HG02870 (cell line): ENCODE results near the gene GTPBP4.
"Not testable (repeated sequence)": the region's sequence is repeated elsewhere in the genome, so short reads cannot be mapped to it uniquely, and the experiment has no call there.

Source experiments
- ATAC-seq: cut with Tn5 transposase; IDR thresholded peaks from one replicate; pipeline ENCODE4 v1.9.1; 2021; ENCODE audit warnings: mild to moderate bottlenecking, moderate library complexity; ENCODE audit not compliant: unreplicated experiment

Gene GTPBP4

GRCh38 chr10:1022413-1022812, 34.2 kb downstream of the GTPBP4 start:
- no peak for ATAC-seq

GRCh38 chr10:1024103-1024502, 35.9 kb downstream of the GTPBP4 start:
- no peak for ATAC-seq

- ATAC-seq = no peak
Measured at GRCh38 chr10:1025683-1026082, 37.4 kb downstream of the GTPBP4 start, which contains the start of gene IDI2. Gene IDI2, minus strand, starts transcription at chr10:1025859. Its CDS starts 1,136 bp downstream, at chr10:1024723.

GRCh38 chr10:1026578-1026977, 38.3 kb downstream of the GTPBP4 start:
- ATAC-seq = no peak

GRCh38 chr10:1029838-1030237, 41.6 kb downstream of the GTPBP4 start:
- ATAC-seq = no peak

GRCh38 chr10:1033601-1034000, 45.4 kb downstream of the GTPBP4 start:
- ATAC-seq = no peak

GRCh38 chr10:1034758-1035157, 46.5 kb downstream of the GTPBP4 start:
- no peak for ATAC-seq

- no peak for ATAC-seq
Measured at GRCh38 chr10:1035201-1035600, 47.0 kb downstream of the GTPBP4 start.

- ATAC-seq = peak; percentile 86
Measured at GRCh38 chr10:1036341-1036791, 48.1 kb downstream of the GTPBP4 start.

GRCh38 chr10:1037098-1037497, 48.9 kb downstream of the GTPBP4 start:
- ATAC-seq = no peak

- not testable (repeated sequence) for ATAC-seq
Measured at GRCh38 chr10:1038769-1039168, 50.5 kb downstream of the GTPBP4 start.

GRCh38 chr10:1040133-1040532, 51.9 kb downstream of the GTPBP4 start:
- no peak for ATAC-seq

GRCh38 chr10:1041514-1041913, 53.3 kb downstream of the GTPBP4 start:
- ATAC-seq = no peak

- ATAC-seq = peak; percentile 63
Measured at GRCh38 chr10:1043532-1043995, 55.3 kb downstream of the GTPBP4 start.

GRCh38 chr10:1044146-1044545, 55.9 kb downstream of the GTPBP4 start:
- no peak for ATAC-seq

- no peak for ATAC-seq
Measured at GRCh38 chr10:1044964-1045363, 56.7 kb downstream of the GTPBP4 start.

- no peak for ATAC-seq
Measured at GRCh38 chr10:1045415-1045814, 57.2 kb downstream of the GTPBP4 start.

GRCh38 chr10:1047937-1048336, 59.7 kb downstream of the GTPBP4 start:
- no peak for ATAC-seq

- ATAC-seq = peak; percentile 9
Measured at GRCh38 chr10:1048349-1048731, 60.1 kb downstream of the GTPBP4 start.

GRCh38 chr10:1048732-1049424, 60.6 kb downstream of the GTPBP4 start, which contains the start of gene IDI1:
Gene IDI1, minus strand, starts transcription at chr10:1049119. Its CDS starts 116 bp downstream, at chr10:1049003.
- peak; percentile 78 for ATAC-seq

GRCh38 chr10:1049425-1049958, 61.3 kb downstream of the GTPBP4 start:
- no peak for ATAC-seq

GRCh38 chr10:1050145-1050544, 61.9 kb downstream of the GTPBP4 start:
- no peak for ATAC-seq
